GM21515 (cell line): Measurements from ENCODE around the gene NCOA4.
"Not testable (repeated sequence)": the region's sequence is repeated elsewhere in the genome, so short reads cannot be mapped to it uniquely, and the experiment has no call there.

Experiments used
- ATAC-seq: cut with Tn5 transposase; IDR thresholded peaks from one replicate; pipeline ENCODE4 v1.9.1; 2021; ENCODE audit not compliant: unreplicated experiment

Gene NCOA4

GRCh38 chr10:46030091-46030937 is at the start of gene NCOA4:
Gene NCOA4 (minus strand): TSS chr10:46030623. CDS start chr10:46016680, 13,943 bp downstream.
- ATAC-seq = peak; percentile 94

DNA sequence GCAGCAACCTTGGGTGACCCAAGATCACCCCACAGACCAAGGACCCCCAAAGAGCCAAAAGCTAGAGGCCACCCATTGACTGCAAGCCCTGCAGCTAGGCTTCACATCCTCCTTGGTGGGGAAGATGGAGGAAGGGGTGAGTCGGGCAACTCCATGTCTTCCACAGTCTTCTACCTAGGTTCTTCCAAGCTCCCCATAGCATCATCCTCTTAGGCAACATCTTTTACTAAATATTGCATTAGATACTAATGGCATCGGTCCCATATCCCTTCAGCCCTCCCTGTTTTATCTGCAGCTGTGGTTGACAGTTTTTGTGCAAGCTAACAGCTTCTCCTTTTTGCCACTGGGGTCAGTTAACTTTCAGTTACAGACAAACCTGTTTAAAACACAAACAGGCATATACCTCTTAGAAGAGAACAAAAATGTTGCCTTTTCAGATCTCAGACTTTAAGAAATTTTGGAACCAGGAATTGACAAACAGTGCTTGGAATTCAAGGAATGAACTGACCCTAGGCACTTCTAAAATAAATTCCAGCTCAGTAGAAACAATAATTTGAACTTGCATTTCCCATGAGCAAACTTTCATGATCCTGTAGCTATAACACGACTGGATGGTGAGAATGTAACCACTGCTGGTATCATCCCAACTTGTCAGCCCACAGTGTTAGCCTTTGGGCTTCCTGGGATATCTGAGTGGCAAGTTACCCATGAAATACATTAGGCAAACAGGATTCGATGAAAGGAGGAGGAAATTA is 49.6 kb upstream of the NCOA4 start:
- no peak for ATAC-seq

GRCh38 chr10:46077731-46078413 is 47.4 kb upstream of the NCOA4 start:
- no peak for ATAC-seq

DNA sequence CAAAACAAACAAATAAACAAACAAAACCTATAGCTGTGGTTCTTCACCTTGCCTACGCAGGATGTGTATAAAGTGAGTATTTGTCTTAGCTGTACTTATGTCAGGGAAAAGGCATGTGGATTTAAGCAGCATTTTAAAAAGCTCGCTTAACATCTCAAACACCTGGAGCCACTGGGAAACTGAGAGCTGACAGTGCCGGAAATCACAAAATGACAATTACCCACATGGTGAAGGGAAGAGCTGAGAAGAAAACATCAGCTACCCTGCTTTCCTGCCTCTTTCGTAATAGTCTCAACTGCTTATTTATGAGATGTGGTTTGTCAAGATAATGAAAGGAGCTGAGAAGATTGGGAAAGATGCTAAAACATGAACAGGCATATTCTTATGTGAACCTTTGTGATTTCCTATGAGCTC is 46.7 kb upstream of the NCOA4 start:
- ATAC-seq = no peak

DNA sequence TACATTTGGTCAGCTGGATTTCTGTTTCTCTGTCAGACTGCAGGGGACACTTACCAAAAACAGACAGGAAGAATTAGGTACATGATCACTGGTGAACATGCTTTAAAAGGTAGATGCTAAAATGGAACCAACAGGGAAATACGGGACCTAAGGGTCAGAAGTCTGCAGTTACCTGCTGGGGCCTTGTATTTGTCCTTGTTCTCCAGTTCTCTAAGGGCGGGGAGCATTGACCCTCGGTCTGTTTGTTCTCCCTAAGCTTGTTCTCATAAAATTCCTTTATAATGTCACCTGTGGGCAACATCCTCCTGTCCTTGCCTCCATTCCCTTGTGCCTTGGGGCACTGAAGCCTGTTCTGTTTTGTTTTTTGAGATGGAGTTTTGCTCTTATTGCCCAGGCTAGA is 45.4 kb upstream of the NCOA4 start:
- no peak for ATAC-seq

DNA sequence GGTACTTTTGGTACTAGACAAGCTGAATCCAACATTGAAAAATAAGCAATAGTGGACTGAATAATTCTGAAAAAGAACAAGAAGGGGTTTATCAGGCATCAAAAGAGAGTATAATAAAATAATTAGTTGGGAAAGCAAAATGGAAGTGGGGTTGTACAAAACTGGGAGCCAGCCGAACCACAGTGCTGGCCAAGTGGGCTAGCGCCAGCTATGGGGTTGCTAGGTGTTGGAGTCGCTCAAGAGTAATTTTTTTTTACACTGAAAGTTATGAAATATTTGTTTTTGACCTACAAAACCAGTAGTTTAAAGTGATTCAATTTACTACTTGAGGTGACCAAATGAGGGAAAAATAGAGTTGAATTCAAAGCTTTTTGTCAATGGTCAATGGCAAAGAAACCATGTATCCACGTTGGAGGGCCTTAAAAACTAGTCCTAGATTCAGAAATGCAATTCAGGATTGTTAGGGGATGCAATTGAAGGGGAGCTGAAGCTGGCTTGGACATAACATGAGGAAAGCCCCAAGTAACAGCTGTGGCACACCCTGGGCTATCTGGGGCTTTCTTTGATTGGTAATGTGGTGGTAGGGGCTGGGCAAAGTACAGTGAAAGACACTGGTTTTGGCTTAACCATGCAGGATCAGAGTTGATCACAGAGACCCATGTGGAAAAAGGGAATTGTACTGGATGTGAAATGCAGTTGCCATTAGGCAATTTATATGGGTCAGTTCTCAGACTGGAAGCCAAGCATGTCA is 43.9 kb upstream of the NCOA4 start:
- ATAC-seq = no peak

DNA sequence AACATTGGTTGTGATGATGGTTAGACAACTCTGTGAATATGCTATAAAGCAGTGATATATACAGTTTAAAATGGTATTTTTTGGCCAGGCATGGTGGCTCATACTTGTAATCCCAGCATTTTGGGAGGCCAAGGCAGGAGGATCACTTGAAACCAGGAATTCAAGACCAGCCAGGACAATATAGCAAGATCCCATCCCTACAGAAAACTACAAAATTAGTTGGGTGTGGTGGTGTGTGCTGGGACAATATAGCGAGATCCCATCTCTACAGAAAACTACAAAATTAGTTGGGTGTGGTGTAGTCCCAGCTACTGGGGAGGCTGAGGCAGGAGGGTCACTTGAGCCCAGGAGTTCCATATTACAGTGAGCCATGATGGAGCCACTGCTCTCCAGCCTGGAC is 43.1 kb upstream of the NCOA4 start:
- no peak for ATAC-seq

DNA sequence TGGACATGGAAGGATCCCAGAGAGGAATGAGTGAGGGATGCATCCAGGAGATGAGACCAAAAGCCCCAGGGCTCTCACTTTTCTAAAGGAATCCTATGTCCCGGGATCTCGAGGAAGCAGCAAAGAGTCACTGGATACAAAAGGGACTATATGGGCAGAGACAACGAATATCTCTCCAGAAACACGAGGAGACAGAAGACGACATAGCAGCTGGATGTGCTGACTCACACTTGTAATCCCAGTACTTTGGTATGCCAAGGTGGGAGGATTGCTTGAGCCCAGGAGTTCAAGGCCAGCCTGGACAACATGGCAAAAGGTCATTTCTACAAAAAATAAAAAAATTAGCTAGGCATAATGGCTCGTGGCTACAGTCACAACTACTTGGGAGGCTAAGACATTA is 40.3 kb upstream of the NCOA4 start:
- ATAC-seq = no peak

- ATAC-seq = no peak
Observed at GRCh38 chr10:46069771-46070463, 39.5 kb upstream of the NCOA4 start.

- no peak for ATAC-seq
Observed at GRCh38 chr10:46068905-46069304, 38.5 kb upstream of the NCOA4 start.

- no peak for ATAC-seq
Observed at GRCh38 chr10:46068117-46068516, 37.7 kb upstream of the NCOA4 start.

GRCh38 chr10:46064269-46064817 is 33.9 kb upstream of the NCOA4 start:
- ATAC-seq = no peak

GRCh38 chr10:46062723-46063428 is 32.5 kb upstream of the NCOA4 start:
- ATAC-seq = no peak

GRCh38 chr10:46060706-46061105 is 30.3 kb upstream of the NCOA4 start:
- no peak for ATAC-seq

DNA sequence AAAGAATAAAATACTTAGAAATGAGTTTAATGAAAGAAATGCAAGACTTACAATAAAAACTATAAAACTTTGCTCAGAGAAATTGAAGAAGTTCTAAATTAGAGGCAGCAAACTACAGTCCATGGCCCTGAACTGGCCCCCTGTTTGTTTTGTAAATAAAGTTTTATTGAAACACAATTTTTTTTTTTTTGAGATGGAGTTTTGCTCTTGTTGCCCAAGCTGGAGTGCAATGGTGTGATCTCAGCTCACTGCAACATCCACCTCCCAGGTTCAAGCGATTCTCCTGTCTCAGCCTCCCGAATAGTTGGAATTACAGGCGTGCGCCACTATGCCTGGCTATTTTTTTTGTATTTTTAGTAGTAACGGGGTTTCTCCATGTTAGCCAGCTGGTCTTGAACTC is 27.5 kb upstream of the NCOA4 start:
- not testable (repeated sequence) for ATAC-seq

DNA sequence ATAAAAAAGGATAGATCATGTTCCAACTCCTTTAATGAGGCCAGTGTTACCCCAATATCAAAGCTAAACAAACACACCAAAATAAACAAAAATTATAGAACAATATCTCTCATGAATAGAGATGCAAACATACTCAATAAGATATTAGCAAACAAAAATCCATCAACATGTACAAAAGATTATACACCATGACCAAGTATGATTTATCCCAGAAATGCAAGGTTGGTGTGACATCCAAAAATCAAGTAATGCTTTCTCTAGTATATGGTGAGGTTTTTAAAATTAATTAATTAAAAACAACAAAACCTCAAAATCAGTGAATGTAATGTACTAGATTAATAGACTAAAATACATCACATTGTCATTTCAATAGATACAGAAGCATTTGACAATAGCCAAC is 26.6 kb upstream of the NCOA4 start:
- no peak for ATAC-seq

DNA sequence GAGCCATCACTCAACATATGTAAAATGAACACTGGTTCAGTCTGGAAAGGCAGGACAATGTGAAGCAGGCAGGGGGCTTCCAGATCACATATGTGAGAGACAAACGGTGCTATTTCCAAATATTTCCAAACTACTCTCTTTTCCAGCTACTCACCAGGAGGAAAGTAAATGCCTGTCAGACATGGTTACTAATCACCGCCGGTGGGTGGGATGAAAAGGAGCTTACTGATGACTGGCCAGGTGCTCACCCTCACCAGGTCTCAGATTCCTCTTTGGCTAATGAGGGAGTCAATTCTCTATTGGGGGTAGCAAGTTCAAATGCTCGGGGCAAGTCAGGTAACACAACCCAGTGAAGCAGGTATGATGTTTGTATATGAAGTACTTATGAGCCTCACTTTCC is 25.3 kb upstream of the NCOA4 start:
- ATAC-seq = no peak

GRCh38 chr10:46053534-46054434 is 23.4 kb upstream of the NCOA4 start:
- ATAC-seq = no peak
